HG03025 (cell line): Measurements from ENCODE around the gene ANGPTL5.
"Not testable (repeated sequence)": the region's sequence is repeated elsewhere in the genome, so short reads cannot be mapped to it uniquely, and the experiment has no call there.

ENCODE experiments used
- ATAC-seq: cut with Tn5 transposase; IDR thresholded peaks from one replicate; pipeline ENCODE4 v1.9.1; 2021; ENCODE audit warnings: mild to moderate bottlenecking, moderate library complexity; ENCODE audit not compliant: unreplicated experiment, low FRiP score

The ANGPTL5 gene

GRCh38 chr11:101894505-101894904 is 21.8 kb downstream of the ANGPTL5 start:
- ATAC-seq, result no peak

- ATAC-seq, result no peak
Measured at GRCh38 chr11:101889767-101890166, 26.6 kb downstream of the ANGPTL5 start.

GRCh38 chr11:101885631-101886030 is 30.7 kb downstream of the ANGPTL5 start:
- ATAC-seq, result no peak

DNA sequence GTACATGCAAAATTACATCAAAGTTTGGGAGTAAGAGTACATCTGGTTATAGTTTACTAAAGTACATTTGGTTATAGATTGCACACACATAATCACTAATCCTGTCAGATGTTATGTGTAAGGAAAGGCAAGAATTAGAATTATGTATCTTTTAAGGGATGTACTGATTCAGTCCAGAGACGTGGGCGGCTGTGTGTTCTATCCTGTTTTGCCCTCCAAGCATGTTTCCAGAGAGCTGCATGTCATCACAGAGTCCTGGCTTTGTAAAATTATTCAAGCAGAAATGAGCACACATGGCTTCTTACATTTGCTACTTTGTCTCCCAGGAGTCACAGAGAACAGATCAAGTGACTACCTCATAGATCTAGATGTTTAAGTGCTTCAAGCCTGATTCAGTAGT is 34.7 kb downstream of the ANGPTL5 start:
- no peak for ATAC-seq

- ATAC-seq, result no peak
Measured at GRCh38 chr11:101880222-101880621, 36.1 kb downstream of the ANGPTL5 start.

- ATAC-seq, result no peak
Measured at GRCh38 chr11:101872171-101872882, 44.0 kb downstream of the ANGPTL5 start.

- no peak for ATAC-seq
Measured at GRCh38 chr11:101870510-101870909, 45.8 kb downstream of the ANGPTL5 start.

- no peak for ATAC-seq
Measured at GRCh38 chr11:101867951-101868350, 48.4 kb downstream of the ANGPTL5 start.

GRCh38 chr11:101866619-101867491 is 49.5 kb downstream of the ANGPTL5 start:
- ATAC-seq, result no peak

DNA sequence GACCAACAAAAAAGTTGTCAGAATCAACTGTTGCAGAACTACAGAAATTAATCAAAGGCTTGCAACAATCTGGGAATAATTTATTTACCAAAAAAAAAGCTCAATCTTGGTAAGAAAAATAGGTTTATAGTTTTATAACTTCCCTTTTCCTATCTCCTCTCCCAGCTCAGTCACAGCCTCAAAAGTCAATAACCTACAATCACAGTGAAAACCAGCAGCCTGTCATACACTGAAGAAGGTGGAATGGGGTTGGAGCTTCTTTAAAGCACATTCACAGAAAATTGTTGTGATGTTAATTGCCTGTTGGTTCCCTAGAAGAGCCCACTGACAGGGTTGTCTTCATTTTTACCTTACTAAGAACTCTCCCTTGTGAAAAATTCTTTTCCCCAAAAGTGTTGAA is 52.2 kb downstream of the ANGPTL5 start:
- no peak for ATAC-seq

GRCh38 chr11:101863361-101863760 is 53.0 kb downstream of the ANGPTL5 start:
- no peak for ATAC-seq

DNA sequence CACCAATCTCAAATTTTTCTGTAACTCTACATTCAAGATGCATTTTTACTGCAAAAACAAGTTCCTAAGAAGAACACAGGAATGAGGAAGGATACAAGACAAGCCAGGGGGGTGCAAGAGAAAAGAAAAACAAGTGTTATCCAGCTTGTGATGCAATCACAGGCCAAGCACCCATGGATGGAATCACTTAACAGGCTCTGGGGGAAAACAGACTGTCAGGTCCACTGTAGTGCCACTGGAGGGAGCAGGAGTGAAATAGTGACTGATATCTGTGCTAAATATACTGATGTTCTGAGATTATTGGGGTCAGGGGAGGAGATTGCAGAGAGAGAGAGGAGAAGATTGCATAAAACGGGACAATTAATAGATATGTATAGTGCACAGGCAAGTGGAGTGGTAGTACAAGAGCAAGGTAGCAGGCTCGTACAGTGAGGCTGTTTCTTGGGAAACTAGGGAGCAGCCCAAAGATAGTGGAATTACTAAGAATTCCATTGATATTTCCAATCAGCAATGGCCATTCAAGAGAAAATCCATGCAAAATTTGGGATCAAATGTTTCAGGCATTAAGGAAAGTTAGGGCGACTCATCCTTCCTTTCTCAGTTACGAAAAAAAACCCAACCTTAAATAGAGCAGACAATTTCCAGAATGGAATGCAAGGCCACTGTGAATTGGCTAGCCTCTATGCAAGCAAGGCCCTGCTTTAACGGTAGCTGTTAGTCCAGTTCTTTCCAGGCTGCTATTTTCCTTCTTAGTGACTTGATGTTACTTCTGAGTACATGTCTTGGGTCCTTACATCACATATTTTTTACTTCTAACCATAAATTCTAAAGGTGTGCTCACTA is 53.7 kb downstream of the ANGPTL5 start:
- ATAC-seq, result no peak

GRCh38 chr11:101860696-101861427 is 55.5 kb downstream of the ANGPTL5 start:
- no peak for ATAC-seq

DNA sequence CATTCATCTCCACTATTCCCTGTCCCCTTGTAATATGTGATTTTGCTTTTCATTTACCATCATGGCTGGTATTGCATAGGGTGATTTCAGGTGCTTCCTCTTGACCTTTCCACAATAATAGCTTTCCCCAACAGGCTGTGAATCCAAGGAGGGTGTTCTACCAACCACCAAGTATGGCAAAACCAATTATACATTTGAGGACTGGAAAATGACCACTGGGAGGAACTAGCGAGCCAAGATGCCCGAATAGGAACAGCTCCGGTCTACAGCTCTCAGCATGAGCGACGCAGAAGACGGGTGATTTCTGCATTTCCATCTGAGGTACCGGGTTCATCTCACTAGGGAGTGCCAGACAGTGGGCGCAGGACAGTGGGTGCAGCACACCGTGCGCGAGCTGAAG is 64.1 kb downstream of the ANGPTL5 start:
- not testable (repeated sequence) for ATAC-seq

- no peak for ATAC-seq
Measured at GRCh38 chr11:101848262-101848661, 68.1 kb downstream of the ANGPTL5 start.

DNA sequence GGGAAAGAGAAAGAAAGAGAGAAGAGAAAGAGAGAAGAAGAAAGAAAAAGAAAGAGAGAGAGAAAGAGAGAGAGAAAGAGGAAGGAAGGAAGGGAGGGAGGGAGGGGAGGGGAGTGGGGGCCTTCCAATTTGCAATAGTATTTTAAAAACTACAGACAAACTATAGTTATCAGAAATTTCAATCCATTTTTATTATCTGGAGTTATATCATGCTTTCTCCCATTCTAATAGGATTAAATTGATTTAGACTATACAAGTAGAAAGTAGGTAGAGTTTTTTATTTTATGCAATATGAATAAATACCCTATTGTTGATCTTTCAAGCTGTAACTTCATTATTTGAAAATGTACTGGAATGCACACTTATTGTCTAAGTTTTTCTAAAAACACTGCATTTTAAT is 71.7 kb downstream of the ANGPTL5 start:
- no peak for ATAC-seq

- ATAC-seq, result no peak
Measured at GRCh38 chr11:101840704-101841103, 75.6 kb downstream of the ANGPTL5 start.
